NCI-H69 (cell line): ENCODE results near the gene C6orf15.

Experiments used
- DNase-seq: peaks from one replicate; lab custom pipeline; 2025; lab: John Stamatoyannopoulos, UW

The C6orf15 gene

GRCh38 chr6:31112478-31112877, at the start of gene C6orf15:
TSS of gene C6orf15 (minus strand) at chr6:31112575. CDS start at chr6:31112555, 20 bp downstream.
- no peak for DNase-seq

GRCh38 chr6:31161216-31162126, 49.1 kb upstream of the C6orf15 start:
- no peak for DNase-seq

- peak; percentile 63 for DNase-seq
Observed at GRCh38 chr6:31158863-31159855, 46.8 kb upstream of the C6orf15 start.

- DNase-seq: peak; percentile 99
Observed at GRCh38 chr6:31158140-31158862, 45.9 kb upstream of the C6orf15 start, which contains the start of gene TCF19. TSS of gene TCF19 (plus strand) at chr6:31158589. CDS start at chr6:31159470, 881 bp downstream.

GRCh38 chr6:31157513-31158139, 45.3 kb upstream of the C6orf15 start, which contains the start of gene CCHCR1:
TSS of gene CCHCR1 (minus strand) at chr6:31157802. CDS start at chr6:31157600, 202 bp downstream.
- DNase-seq: no peak

- no peak for DNase-seq
Observed at GRCh38 chr6:31156641-31157040, 44.3 kb upstream of the C6orf15 start.

DNA sequence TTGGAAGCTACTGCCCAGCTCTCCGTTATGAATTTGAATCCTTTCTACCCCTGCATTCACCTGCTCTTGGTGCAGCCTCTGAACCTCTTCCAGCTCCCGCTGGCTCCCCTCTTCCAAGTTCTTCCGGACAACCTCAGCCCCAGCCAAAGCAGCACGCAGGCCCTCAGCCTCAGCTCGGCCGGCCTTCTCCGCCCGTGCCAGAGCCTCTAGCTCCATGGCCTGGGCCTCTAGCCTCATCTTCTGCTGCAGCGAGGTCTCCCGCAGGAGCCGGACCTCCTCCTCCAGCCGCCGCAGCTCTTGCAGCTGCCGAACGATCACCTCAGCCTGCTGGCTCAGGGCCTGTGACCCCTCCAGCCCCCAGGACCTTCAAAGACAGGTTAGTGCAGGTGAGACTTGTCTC, 42.1 kb upstream of the C6orf15 start:
- no peak for DNase-seq

DNA sequence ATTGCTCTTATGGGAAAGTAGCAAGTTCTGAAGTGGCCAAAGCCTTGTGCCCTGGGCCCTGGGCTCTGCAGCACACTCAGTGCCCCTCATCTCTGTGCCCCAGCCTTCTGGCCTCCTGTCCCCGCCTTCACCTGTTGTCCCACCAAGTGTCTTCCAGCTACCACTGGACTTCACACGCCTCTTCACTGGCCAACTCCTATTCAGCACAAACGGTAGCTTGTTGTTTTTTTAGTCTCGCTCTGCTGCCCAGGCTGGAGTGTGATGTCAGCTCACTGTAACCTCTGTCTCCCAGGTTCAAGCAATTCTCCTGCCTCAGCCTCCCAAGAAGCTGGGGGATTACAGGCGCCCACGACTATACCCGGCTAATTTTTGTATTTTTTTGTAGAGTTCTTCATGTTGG, 40.4 kb upstream of the C6orf15 start:
- DNase-seq: no peak

DNA sequence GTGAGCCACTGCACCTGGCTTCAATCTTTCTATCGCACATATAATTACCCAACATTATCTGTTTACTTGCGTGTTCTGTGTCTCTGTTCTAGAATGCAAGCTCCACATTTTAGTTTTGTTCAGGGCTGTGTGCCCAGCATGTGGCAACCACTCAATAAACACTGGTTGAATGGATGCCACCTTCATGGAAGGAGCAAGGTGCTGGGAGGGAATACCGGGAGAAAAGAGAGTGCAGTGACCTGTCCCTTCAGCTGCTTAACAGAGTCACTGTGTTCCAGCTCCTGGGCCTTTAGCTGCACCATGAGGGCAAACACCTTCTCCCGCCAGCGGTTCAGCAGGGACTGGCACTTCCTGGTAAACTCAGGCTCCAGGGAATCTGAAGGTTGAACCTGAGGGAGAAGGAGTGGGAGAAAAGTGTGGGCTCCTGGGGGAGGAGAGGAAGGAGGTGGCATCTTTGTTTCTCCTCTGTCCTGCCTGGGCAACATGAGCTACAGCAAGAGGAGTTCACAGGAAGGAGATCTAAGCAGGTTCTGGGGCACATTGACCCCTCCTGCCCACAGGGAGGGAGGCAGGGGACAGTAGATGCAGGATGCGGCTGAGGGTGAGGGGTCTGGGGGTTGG, 37.6 kb upstream of the C6orf15 start:
- DNase-seq: peak; percentile 39

DNA sequence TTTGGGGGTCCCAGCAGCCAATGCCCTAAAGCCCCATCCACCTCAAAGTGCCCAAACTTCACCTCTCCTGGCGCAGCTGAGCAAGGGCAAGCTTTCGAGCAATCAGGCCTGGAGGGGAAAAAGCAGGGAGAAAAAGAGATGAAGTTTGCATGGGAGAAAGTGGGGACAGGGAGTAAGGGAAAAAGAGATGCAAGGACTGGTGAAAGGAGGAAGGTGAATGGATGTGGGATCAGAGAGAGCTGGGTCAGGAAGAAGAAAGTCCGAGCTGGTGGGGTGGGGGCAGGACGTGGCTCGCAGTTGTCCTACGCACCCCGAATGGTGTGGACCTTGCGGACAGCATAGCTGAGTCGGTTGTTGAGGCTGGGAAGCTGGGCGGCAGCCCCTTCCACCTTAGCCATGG, 33.0 kb upstream of the C6orf15 start:
- no peak for DNase-seq

DNA sequence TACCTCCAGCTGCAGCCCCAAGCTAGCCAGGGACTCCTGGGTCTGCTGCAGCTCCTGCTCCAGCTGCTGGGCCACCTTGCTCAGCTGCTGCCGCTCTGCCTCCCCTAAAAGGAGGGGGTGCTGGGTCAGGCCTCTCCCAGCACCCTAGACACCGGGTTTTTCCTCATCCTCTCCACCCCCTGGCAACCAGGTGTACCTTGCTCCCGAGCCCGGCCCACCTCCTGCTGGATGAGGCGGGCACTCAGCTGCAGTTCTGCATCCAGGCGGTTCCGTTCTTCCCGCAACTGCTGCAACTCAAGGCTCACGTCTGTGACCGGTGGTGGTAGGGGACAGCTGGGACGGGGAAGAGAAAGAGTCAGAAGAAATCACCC, 32.6 kb upstream of the C6orf15 start:
- DNase-seq: no peak

DNA sequence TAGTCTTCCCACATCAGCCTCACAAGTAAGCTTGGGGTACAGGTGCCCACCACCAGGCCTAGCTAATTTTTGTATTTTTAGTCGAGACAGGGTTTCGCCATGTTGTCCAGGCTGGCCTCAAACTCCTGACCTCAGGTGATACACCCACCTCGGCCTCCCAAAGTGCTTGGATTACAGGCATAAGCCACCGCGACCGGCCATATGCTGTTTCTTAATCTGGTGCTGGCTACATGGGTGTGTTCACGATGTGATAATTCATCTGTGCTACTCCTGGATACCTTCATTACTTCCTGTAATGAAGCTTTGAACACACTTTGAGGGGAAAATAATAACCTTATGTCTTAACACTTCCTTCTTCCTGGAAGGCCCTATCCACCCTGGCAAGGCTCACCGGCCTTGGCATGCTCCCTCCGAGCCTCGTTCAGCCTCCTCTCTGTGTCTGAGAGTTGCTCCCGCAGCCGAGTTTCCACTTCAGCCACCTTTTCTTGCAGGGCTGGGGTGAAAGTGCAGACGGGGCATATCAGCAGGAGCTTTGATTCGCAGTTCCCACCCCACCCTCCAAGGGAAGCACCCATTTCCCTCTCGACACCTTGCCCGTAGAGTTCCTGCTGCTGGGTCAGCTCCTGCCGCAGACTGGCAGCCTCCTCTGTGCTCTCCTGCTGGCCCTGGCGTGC, 32.1 kb upstream of the C6orf15 start:
- no peak for DNase-seq

- DNase-seq: no peak
Observed at GRCh38 chr6:31143148-31143547, 30.8 kb upstream of the C6orf15 start.

GRCh38 chr6:31142361-31142761, 30.0 kb upstream of the C6orf15 start:
- peak; percentile 73 for DNase-seq

DNA sequence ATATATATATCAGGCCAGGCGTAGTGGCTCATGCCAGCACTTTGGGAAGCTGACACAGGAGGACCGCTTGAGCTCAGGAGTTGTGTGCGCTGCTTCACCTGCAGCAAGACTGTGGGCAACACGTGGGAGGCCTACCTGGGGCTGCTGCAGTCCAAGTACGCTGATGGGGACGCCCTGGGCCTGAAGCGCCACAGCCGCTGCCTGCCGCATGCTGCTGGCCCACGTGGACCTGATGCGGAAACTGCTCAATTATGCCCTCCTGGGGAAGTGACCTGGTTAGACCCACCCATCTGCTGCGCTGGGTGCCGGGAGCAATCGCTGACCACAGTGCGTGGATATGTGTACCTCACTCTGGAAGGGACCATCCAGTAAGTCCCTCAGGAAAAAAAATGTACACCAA, 28.3 kb upstream of the C6orf15 start:
- DNase-seq: no peak

- DNase-seq: peak; percentile 46
Observed at GRCh38 chr6:31139599-31139998, 27.2 kb upstream of the C6orf15 start.

DNA sequence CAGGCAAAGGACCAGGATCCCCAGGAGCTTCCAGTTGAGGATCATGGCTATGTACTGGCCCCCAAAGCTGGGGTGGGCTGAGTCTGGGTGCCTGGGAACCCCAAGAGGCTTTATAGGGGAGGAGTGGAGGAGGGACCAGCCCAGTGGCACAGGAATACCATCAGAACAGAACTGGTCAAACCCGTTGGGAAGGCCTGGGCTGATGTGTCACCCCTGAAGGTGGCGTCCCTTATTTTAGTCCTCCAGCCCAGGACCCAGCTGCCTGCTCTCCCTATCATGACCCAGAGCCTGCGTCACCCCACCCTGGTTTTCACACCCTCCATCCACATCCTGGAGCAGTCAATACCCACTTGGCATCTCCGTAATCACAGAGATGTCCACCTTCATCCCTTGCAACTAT, 26.6 kb upstream of the C6orf15 start, which contains the start of gene PSORS1C2:
TSS of gene PSORS1C2 (minus strand) at position 85 of the 400 bp plus-strand sequence. CDS start at position 45, 40 bp downstream.
- no peak for DNase-seq

- no peak for DNase-seq
Observed at GRCh38 chr6:31135710-31136109, 23.3 kb upstream of the C6orf15 start.

DNA sequence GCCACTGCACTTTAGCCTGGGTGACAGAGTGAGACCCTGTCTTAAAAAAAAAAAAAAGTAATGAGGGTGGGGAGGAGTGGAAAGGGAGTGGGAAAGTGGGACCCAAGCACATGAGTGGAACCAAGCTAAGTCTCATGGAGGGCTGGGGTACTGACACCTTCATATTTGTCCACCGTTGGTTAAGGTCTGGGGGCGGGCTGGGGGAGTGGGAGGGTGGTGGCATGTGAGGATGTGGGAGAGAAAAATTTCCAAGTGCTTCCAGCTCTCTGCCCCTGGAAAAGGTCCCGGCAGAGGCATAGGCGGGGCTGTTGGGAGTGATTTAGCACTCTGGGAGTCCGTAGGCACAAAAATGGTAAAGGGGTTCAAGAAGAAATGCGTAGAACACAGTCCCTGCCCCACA, 20.4 kb upstream of the C6orf15 start:
- no peak for DNase-seq

DNA sequence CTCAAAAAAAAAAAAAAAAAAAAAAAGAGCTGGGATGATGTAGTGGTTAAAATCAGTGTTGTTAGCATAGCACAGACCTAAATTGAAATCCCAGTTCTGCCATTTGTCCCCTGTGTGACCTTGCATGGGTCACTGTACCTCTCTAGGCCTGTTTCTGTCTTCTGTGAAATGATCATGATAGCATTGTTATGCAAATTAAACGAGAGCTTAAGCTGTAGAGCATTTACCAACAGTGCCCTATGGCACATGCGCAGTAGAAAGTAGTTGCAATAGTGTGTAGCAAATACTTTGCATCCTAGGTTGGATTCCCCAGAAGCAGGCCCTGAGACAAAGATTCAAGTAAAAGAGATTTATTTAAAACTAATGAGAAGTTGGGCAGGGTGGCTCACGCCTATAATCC, 19.2 kb upstream of the C6orf15 start:
- no peak for DNase-seq
